H1 (cell line): ENCODE data around the gene KLHL26. TPM values are rescaled to one million over a fixed set of nuclear protein-coding genes. Genes with fewer than 3 reads are reported as not detected.

Experiments used
- CTCF ChIA-PET: fragments of 300-600 bp; sonication (Branson Sonifier 250); formaldehyde crosslinking; loops from one replicate; lab custom pipeline; 2021; ENCODE audit not compliant: partially characterized antibody; lab: Charles Lee
- POLR2A ChIA-PET: fragments of 300-600 bp; sonication (Branson Sonifier 250); formaldehyde crosslinking; loops from one replicate; lab custom pipeline; 2021; ENCODE audit warnings: inconsistent platforms; ENCODE audit not compliant: partially characterized antibody; lab: Charles Lee
- DNase-seq, 2 experiments: peaks; one replicate each; pipeline versions ENCODE4 v3.0.0 to v3.0.0-alpha.2; 2010 to 2022; ENCODE audit warnings: low spot score in 2 of 2, low read depth in 1 of 2, mixed read lengths in 1 of 2
- FAIRE-seq: peaks from 2 replicates; lab custom pipeline; 2011; peaks lifted over from hg19 to GRCh38; lab: Jason Lieb, UNC
- H2AFZ ChIP-seq: 2 replicates; pipeline ENCODE4 v1.8.1; 2012; ENCODE audit warnings: low read length, inconsistent platforms
- H2AK5ac ChIP-seq: 2 replicates; pipeline ENCODE4 v1.6.1; 2013; ENCODE audit warnings: low read depth, low read length
- H2BK120ac ChIP-seq: replicated peaks from 2 replicates; pipeline ENCODE3; 2013; ENCODE audit warnings: low read depth, low read length, inconsistent platforms
- H2BK12ac ChIP-seq: 2 replicates; pipeline ENCODE4 v1.6.1; 2013; ENCODE audit warnings: low read depth, low read length
- H2BK15ac ChIP-seq: 2 replicates; pipeline ENCODE4 v1.6.1; 2013; ENCODE audit warnings: low read length
- H2BK20ac ChIP-seq: 2 replicates; pipeline ENCODE4 v1.6.1; 2013; ENCODE audit warnings: low read length
- H2BK5ac ChIP-seq: 2 replicates; pipeline ENCODE4 v1.6.1; 2013; ENCODE audit warnings: low read depth, low read length
- H3K14ac ChIP-seq: 2 replicates; pipeline ENCODE4 v1.6.1; 2013; ENCODE audit warnings: inconsistent platforms; ENCODE audit not compliant: insufficient read length
- H3K18ac ChIP-seq: 2 replicates; pipeline ENCODE4 v1.6.1; 2013; ENCODE audit warnings: low read length; ENCODE audit errors: extremely low read depth
- H3K23ac ChIP-seq: 2 replicates; pipeline ENCODE4 v1.6.1; 2013; ENCODE audit warnings: inconsistent platforms; ENCODE audit not compliant: insufficient read length
- H3K23me2 ChIP-seq: 2 replicates; pipeline ENCODE4 v1.6.1; 2013; ENCODE audit warnings: low read depth, low read length
- H3K27ac ChIP-seq: 2 replicates; pipeline ENCODE4 v1.6.1; 2011; ENCODE audit warnings: low read depth, low read length, inconsistent platforms
- H3K27me3 ChIP-seq, 4 experiments: replicated peaks in 1 of 4; 1 replicate in 1 of 4; 2 replicates in 3 of 4; pipeline versions ENCODE4 v1.6.1 to v1.8.1; 2011 to 2013; ENCODE audit warnings: low read length in 3 of 4, mild to moderate bottlenecking in 3 of 4, inconsistent platforms in 2 of 4, mixed read lengths in 2 of 4, moderate library complexity in 1 of 4; ENCODE audit not compliant: control insufficient read depth in 3 of 4, insufficient read depth in 3 of 4; ENCODE audit errors: extremely low read depth in 1 of 4
- H3K36me3 ChIP-seq, 4 experiments: 2 replicates each; pipeline versions ENCODE4 v1.6.1 to v1.8.1; 2011 to 2013; ENCODE audit warnings: mild to moderate bottlenecking in 4 of 4, low read length in 3 of 4, moderate library complexity in 2 of 4, control low read depth in 1 of 4, inconsistent platforms in 1 of 4; ENCODE audit not compliant: insufficient read depth in 4 of 4, control insufficient read depth in 2 of 4
- H3K4ac ChIP-seq: replicated peaks from 2 replicates; pipeline ENCODE3; 2013; ENCODE audit warnings: low read length, low read depth, mixed read lengths, inconsistent platforms; ENCODE audit not compliant: insufficient read length
- H3K4me1 ChIP-seq, 4 experiments: replicated peaks in 1 of 4; 1 replicate in 1 of 4; 2 replicates in 3 of 4; pipeline versions ENCODE4 v1.6.1 to v1.8.1; 2011 to 2013; ENCODE audit warnings: low read length in 3 of 4, inconsistent platforms in 2 of 4, mixed read lengths in 1 of 4; ENCODE audit not compliant: insufficient read depth in 4 of 4, control insufficient read depth in 3 of 4
- H3K4me2 ChIP-seq, 2 experiments: 2 replicates each; pipeline versions ENCODE4 v1.6.1 to v1.8.1; 2011 to 2013; ENCODE audit warnings: low read depth in 2 of 2, low read length in 2 of 2, control low read depth in 1 of 2, inconsistent platforms in 1 of 2, mild to moderate bottlenecking in 1 of 2; ENCODE audit not compliant: insufficient read depth in 1 of 2
- H3K4me3 ChIP-seq, 4 experiments: fragments of 200-600, 300-600 bp in 1 of 4; sonication (generic), shearing (Covaris generic), sonication (Bioruptor Twin) in 1 of 4; 2 replicates each; pipeline versions ENCODE4 v1.5.1 to v1.8.1; 2011 to 2016; ENCODE audit warnings: low read length in 4 of 4, low read depth in 3 of 4, control low read depth in 2 of 4, inconsistent platforms in 2 of 4, mild to moderate bottlenecking in 2 of 4, mixed read lengths in 1 of 4, moderate library complexity in 1 of 4; ENCODE audit not compliant: insufficient read depth in 2 of 4; ENCODE audit errors: extremely low read depth in 1 of 4
- H3K56ac ChIP-seq: replicated peaks from 2 replicates; pipeline ENCODE3; 2013; ENCODE audit warnings: low read depth, mild to moderate bottlenecking, mixed read lengths, low read length, inconsistent platforms; ENCODE audit not compliant: insufficient read length
- H3K79me1 ChIP-seq: 2 replicates; pipeline ENCODE4 v1.6.1; 2013; ENCODE audit warnings: low read depth, low read length, control low read depth
- H3K79me2 ChIP-seq, 2 experiments: 2 replicates each; pipeline versions ENCODE4 v1.6.1 to v1.8.1; 2012 to 2013; ENCODE audit warnings: low read length in 2 of 2, mild to moderate bottlenecking in 2 of 2, inconsistent platforms in 1 of 2; ENCODE audit not compliant: insufficient read depth in 2 of 2, control insufficient read depth in 1 of 2
- H3K9ac ChIP-seq, 4 experiments: replicated peaks in 1 of 4; 1 replicate in 1 of 4; 2 replicates in 3 of 4; pipeline versions ENCODE4 v1.6.1 to v1.8.1; 2011 to 2013; ENCODE audit warnings: low read depth in 3 of 4, low read length in 3 of 4, control low read depth in 2 of 4, mild to moderate bottlenecking in 2 of 4, moderate library complexity in 2 of 4, inconsistent platforms in 1 of 4; ENCODE audit errors: extremely low read depth in 1 of 4
- H3K9me3 ChIP-seq, 2 experiments: 2 replicates each; pipeline versions ENCODE4 v1.6.1 to v1.8.1; 2012 to 2013; ENCODE audit warnings: mild to moderate bottlenecking in 2 of 2, moderate library complexity in 2 of 2, control low read depth in 1 of 2, inconsistent platforms in 1 of 2, low read depth in 1 of 2, low read length in 1 of 2, mixed read lengths in 1 of 2; ENCODE audit not compliant: insufficient read depth in 2 of 2
- H4K20me1 ChIP-seq, 2 experiments: replicated peaks in 1 of 2; 2 replicates each; pipeline versions ENCODE3 to v1.8.1; 2011 to 2013; ENCODE audit warnings: inconsistent platforms in 2 of 2, low read length in 2 of 2, mild to moderate bottlenecking in 1 of 2; ENCODE audit not compliant: insufficient read depth in 2 of 2, control insufficient read depth in 1 of 2
- H4K5ac ChIP-seq: 2 replicates; pipeline ENCODE4 v1.6.1; 2013; ENCODE audit warnings: low read length, low read depth, mixed read lengths, inconsistent platforms; ENCODE audit not compliant: insufficient read length
- H4K8ac ChIP-seq: 2 replicates; pipeline ENCODE4 v1.8.0; 2013; ENCODE audit warnings: mild to moderate bottlenecking, moderate library complexity, low read length, inconsistent platforms; ENCODE audit not compliant: insufficient read depth; ENCODE audit errors: extremely low read depth
- H4K91ac ChIP-seq: replicated peaks from 2 replicates; pipeline ENCODE3; 2013; ENCODE audit warnings: low read length, mixed read lengths, inconsistent platforms; ENCODE audit not compliant: insufficient read length
- CBX8 ChIP-seq: fragments of 300-800, 300-1000 bp; sonication (generic); IDR thresholded peaks from 2 replicates; pipeline ENCODE4 v1.7.1; 2016; ENCODE audit warnings: low read depth, low read length, borderline replicate concordance
- CEBPB ChIP-seq: IDR thresholded peaks from 2 replicates; pipeline ENCODE4 v1.6.1; 2012; ENCODE audit warnings: low read depth, low read length
- POU5F1 ChIP-seq: IDR thresholded peaks from 2 replicates; pipeline ENCODE4 v1.6.1; 2011; ENCODE audit warnings: low read depth, mild to moderate bottlenecking, low read length, moderate library complexity
- WGBS, 2 experiments: shearing (Covaris generic) in 1 of 2; methylation state at CpG; one replicate each; pipeline versions ENCODE4 v1.1.6 to v1.1.7; 2013 to 2015; ENCODE audit warnings: low lambda C conversion rate in 2 of 2, mixed read lengths in 2 of 2, inconsistent platforms in 1 of 2, low coverage in 1 of 2, missing lambda C conversion rate in 1 of 2; ENCODE audit not compliant: insufficient replicate concordance in 2 of 2, insufficient coverage in 1 of 2, insufficient read length in 1 of 2; ENCODE audit errors: extremely low coverage in 1 of 2, missing lambda C conversion rate in 1 of 2; 5-methylcytosine and 5-hydroxymethylcytosine counted together
- polyA plus RNA-seq, 7 experiments: library from polyadenylated mRNA; depleted of rRNA in 3 of 7; stranded (reverse) in 5 of 7; unstranded in 2 of 7; fragments of >200 nt in 5 of 7; fragments of 200-250 nt in 2 of 7; gene quantifications; 1 replicate in 5 of 7; 2 replicates in 1 of 7; 4 replicates in 1 of 7; pipeline versions ENCODE4 v1.2.1 to v1.2.3, GENCODE V29; 2011 to 2013; ENCODE audit warnings: missing spikeins in 2 of 7, mixed read lengths in 2 of 7
- total RNA-seq: library from RNA; stranded (reverse); fragmentation: NEBNext Ultra II Directional; extraction: Animal tissue kit (Norgen Biotek cat#: 25700); gene quantifications from 2 replicates; pipeline ENCODE4 v1.2.1, GENCODE V29; 2021
- TF ChIP-seq, protein P1 (sequence below): IDR thresholded peaks from 2 replicates; pipeline ENCODE4 v1.6.1; 2011; ENCODE audit warnings: low read depth, mild to moderate bottlenecking, low read length; ENCODE audit not compliant: insufficient read depth

The KLHL26 gene
- total and polyA plus RNA-seq, 2 of the 8 experiments (the other 6 are each of a cell fraction or from before 2014, with no cell fraction given) = 2.2 to 8.8 TPM

DNA sequence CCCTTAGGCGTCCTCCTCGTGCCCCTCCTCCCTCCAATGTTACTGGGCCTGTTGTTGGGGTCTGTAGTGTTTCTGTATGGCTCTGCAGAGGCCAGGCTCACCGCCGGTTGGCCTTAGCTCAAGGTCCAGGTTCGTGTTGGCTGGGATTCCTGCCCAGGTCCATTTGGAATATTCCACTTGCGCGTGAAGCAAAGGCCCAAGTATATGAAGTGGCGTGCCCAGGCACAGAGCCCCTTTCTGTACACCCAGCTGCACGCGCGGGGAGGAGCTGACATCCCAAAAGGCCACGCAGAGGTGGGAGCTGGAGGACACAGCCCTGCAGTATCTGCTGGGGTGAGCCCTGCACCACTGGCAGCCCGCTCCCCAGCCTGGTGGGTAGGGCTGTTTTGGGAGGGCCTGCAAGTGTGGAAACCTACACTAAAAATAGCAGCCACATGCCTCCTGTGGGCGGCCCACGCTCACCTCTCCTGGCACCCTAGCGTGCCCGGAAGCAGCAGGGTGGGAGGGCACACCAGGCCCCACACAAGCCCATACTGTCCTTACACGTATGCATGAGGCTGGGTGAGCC lies 76.8 kb downstream of the KLHL26 start:
- no peak for DNase-seq
- H3K27ac ChIP-seq = no peak overlapping the region
- ChIA-PET CTCF (interaction anchor here (0.8 to 1.3 kb wide), 3 partner anchors 11 to 123 kb away, joined by 3 to 4 read pairs (median 3); no protein-coding TSS in a partner anchor), POLR2A (interaction anchor here (1.4 kb wide), 1 partner anchor 10 kb away, joined by 3 read pairs; no protein-coding TSS in a partner anchor)
- H3K14ac ChIP-seq = no peak overlapping the region
- H3K79me2 ChIP-seq = peaks cover 0 to 3% of the 10 kb centered on the region in 2 experiments; a peak in 1 of 4 replicates
- H3K23ac ChIP-seq = no peak overlapping the region
- no peak overlapping the region for H3K56ac ChIP-seq
- no peak overlapping the region for H3K4ac ChIP-seq
- no peak overlapping the region for H2BK5ac ChIP-seq
- H3K27me3 ChIP-seq = no peaks in the 10 kb centered on the region
- 0 out of 2 replicates have a peak, but pooled peaks cover 2% of the 10 kb centered on the region for H3K23me2 ChIP-seq
- 93% methylated on average over 16 of the region's 18 CpGs; no CpG with 5 or more reads in 1 of the 2 experiments for WGBS, 2 experiments
- H2AK5ac ChIP-seq = no peak overlapping the region
- H4K8ac ChIP-seq = no peak overlapping the region
- H2BK12ac ChIP-seq = no peak overlapping the region
- no peaks in the 10 kb centered on the region for H3K9me3 ChIP-seq
- no peak overlapping the region for H4K5ac ChIP-seq
- no peak overlapping the region for H2BK20ac ChIP-seq
- peaks cover 8 to 29% of the 10 kb centered on the region in 2 experiments for H4K20me1 ChIP-seq
- no peak for TF ChIP-seq POU5F1
- no peak for TF ChIP-seq CBX8
- TF ChIP-seq CEBPB = no peak
- TF ChIP-seq, protein P1, sequence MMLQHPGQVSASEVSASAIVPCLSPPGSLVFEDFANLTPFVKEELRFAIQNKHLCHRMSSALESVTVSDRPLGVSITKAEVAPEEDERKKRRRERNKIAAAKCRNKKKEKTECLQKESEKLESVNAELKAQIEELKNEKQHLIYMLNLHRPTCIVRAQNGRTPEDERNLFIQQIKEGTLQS = no peak
- no peak overlapping the region for H3K4me3 ChIP-seq
- no peak overlapping the region for H3K4me2 ChIP-seq
- no peak overlapping the region for H2AFZ ChIP-seq
- H2BK120ac ChIP-seq = no peak overlapping the region
- no peak overlapping the region for H3K9ac ChIP-seq
- FAIRE-seq = no peak
- H3K79me1 ChIP-seq = peaks cover 3% of the 10 kb centered on the region
- peaks cover 0 to 3% (median 0%) of the 10 kb centered on the region in 4 experiments; a peak in 1 of 7 replicates for H3K4me1 ChIP-seq
- H3K18ac ChIP-seq = no peak overlapping the region
- H4K91ac ChIP-seq = no peak overlapping the region
- H2BK15ac ChIP-seq = no peak overlapping the region
- H3K36me3 ChIP-seq = no peaks in the 10 kb centered on the region
